GM12891 (cell line): ENCODE results near the gene EDEM3.
A peak's percentile ranks its signal among the peaks of the same experiment; 100 is the strongest.
"Not testable (repeated sequence)": the region's sequence is repeated elsewhere in the genome, so short reads cannot be mapped to it uniquely, and the experiment has no call there.

ENCODE experiments used
- DNase-seq: peaks from one replicate; pipeline ENCODE4 v3.0.0; 2011; ENCODE audit warnings: low spot score; ENCODE audit not compliant: insufficient read length
- FAIRE-seq: peaks from 2 replicates; lab custom pipeline; 2011; peaks lifted over from hg19 to GRCh38; lab: Jason Lieb, UNC
- PAX5 ChIP-seq: IDR thresholded peaks from 2 replicates; pipeline ENCODE4 v1.6.1; 2011; ENCODE audit warnings: low read length, moderate library complexity, mild to moderate bottlenecking; ENCODE audit not compliant: insufficient read depth, severe bottlenecking
- POLR2A ChIP-seq: IDR thresholded peaks from 2 replicates; pipeline ENCODE4 v1.6.1; 2011; ENCODE audit warnings: low read depth, low read length, control low read depth
- POLR2AphosphoS5 ChIP-seq: IDR thresholded peaks from 2 replicates; pipeline ENCODE4 v1.6.1; 2011; ENCODE audit warnings: low read depth, low read length, control low read depth
- POU2F2 ChIP-seq: IDR thresholded peaks from 2 replicates; pipeline ENCODE4 v1.6.1; 2011; ENCODE audit warnings: low read depth, mild to moderate bottlenecking, control low read depth, low read length, moderate library complexity
- SPI1 ChIP-seq: IDR thresholded peaks from 2 replicates; pipeline ENCODE4 v1.6.1; 2011; ENCODE audit warnings: low read depth, low read length, control low read depth
- TAF1 ChIP-seq: IDR thresholded peaks from 2 replicates; pipeline ENCODE4 v1.6.1; 2011; ENCODE audit warnings: low read depth, low read length, control low read depth

EDEM3 gene

DNA sequence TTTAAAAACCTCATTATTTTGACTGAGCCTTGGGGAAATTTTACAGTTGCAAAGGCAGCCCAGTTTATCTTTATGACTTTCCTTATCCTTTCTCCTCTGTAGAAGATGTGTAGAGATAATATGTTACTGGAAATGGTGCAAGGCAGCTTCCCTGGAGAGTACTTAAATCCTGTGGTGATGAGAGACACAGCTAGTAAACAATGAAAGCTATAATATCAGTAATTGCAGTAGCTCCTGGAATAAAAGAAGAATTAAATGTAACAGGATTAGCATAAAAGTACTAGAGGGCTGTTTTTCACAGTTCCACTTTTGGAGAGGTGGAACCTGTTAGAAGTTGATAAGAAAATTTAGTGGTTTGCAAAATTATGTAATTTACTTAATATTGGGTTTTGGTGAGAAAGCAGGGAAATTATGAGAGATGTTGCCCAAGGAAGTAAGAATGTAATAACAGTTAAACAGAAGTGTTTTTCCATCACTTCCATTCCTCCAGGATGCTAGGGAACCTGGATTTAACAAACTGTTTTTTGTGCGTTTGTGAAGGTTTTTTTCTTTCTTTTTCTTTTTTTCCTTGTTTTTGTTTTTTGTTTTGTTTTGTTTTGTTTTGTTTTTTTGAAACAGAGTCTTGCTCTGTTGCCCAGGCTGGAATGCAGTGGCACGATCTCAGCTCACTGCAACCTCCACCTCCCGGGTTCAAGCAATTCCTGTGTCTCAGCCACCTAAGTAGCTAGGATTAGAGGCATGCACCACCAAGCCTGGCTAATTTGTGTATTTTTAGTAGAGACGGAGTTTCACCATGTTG is 15.7 kb upstream of the EDEM3 start:
- DNase-seq (no peak), FAIRE-seq (no peak)
- no peak for TF ChIP-seq POLR2AphosphoS5
- TF ChIP-seq PAX5, result no peak
- TF ChIP-seq POU2F2, result no peak
- TF ChIP-seq TAF1, result no peak
- no peak for TF ChIP-seq SPI1
- TF ChIP-seq POLR2A, result no peak

DNA sequence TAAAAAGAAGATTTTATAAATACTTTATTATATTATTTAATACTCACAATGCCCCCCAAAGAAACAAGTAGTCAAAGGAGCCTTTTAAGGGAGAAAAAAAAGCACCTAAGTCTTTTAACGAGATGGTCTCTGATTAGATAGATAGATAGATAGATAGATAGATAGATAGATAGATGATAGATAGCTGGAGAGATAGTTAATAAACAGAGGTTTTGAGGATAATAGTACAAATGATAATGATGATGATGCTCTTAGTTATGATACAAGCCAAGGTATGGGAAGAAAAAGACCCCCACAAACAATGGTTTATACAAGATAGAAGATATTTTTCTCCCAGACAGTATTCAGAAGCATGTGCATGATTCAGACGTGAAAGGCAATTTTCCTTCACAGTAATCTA is 14.6 kb upstream of the EDEM3 start:
- TF ChIP-seq POLR2AphosphoS5, result no peak
- no peak for TF ChIP-seq POU2F2
- TF ChIP-seq TAF1, result no peak
- no peak for TF ChIP-seq POLR2A
- TF ChIP-seq SPI1, result no peak
- TF ChIP-seq PAX5, result no peak
- no peak for FAIRE-seq
- DNase-seq, result no peak

DNA sequence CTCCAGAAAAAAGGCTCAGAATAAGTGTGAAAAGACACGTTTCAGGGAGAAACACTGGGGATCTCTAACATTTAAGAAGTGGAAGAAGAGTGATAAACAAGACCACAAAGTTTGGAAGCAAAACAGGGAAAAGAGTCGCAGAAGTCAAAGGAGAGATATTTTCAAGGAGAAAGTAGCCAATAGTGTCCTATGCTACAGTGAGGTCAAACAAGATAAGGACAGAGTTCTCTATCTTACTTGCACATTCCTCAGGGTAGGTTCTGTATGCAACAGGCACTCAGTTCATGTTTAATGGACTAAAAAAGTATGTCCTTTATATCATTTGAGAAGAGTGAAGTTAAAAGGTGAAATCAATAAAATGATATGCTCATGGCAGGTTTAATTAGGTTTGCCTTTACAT is 13.8 kb upstream of the EDEM3 start:
- TF ChIP-seq SPI1 (no peak), POLR2AphosphoS5 (no peak), POU2F2 (no peak), TAF1 (no peak), PAX5 (no peak), POLR2A (no peak)
- FAIRE-seq, result no peak
- DNase-seq, result no peak

DNA sequence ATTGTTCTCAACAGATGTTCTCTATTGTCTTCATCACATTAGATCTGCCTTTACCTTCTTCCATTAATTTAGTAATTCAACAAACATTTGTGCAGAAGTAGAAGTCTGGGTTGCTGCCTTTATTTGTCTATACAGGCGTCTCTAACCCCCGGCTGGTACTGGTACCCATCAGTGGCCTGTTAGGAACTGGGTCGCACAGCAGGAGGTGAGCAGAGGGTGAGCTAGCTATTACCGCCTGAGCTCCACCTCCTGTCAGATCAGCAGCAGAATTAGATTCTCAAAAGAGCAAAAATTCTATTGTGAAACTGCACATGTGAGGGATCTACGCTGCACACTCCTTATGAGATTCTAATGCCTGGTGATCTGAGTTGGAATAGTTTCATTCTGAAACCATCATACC is 12.9 kb upstream of the EDEM3 start:
- TF ChIP-seq TAF1 (no peak), PAX5 (no peak), SPI1 (no peak), POLR2A (no peak), POLR2AphosphoS5 (no peak), POU2F2 (no peak)
- DNase-seq (no peak), FAIRE-seq (no peak)

DNA sequence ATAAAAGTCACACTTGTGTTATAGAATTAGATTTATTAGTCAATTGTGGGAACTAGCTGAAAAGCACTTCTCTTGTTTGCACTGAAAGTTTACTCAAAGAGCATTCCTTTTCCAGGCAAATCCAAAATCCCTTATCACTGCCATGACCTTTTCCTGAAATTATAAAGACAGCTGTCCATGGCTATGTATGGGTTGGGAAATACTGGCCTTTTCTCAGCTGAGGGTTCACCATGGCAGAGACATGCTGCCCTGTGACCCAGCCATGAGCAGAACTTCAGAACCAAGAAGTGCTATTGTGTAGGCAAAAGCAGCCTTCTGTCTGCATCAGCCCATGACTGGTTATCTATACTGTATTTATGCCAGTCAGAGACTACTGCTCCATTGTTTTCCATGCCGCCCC is 9.8 kb upstream of the EDEM3 start:
- FAIRE-seq (no peak), DNase-seq (no peak)
- TF ChIP-seq TAF1, result no peak

DNA sequence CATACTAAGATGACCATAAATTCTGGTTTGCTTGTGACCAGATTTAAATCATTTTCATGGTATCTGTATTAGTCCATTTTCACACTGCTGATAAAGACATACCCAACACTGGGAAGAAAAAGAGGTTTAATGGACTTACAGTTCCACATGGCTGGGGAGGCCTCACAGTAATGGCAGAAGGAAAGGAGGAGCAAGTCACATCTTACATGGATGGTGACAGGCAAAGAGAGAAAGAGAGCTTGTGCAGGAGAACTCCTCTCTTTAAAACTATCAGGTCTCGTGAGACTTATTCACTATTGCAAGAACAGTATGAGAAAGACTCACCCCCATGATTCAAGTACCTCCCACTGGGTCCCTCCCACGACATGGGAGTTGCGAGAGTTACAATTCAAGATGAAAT is 8.9 kb upstream of the EDEM3 start:
- DNase-seq, FAIRE-seq: not testable (repeated sequence)

DNA sequence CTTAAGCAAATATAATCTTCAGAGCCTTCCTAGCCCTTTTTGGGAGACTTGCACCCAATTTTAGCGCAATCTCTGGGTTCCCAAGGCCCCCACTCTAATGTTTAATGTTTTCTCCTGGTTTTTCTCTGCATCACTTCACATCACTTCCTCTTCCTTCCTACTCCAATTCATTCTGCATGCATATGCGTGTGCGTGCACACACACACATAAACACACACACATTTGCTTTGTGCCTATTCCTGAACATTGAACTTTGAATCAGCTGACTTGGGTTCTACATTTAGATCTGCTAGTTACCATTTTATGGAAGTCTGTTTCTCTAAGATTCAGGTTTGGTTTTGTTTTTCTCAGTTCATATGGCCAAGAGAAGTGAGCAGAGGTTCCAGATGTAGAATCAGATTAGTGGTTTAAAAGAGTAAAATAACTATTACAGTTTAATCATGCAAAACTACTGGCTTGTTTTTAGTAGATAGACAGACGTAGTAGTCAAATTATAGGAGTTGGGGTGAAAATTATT is 7.4 kb upstream of the EDEM3 start:
- no peak for FAIRE-seq
- DNase-seq, result no peak
- no peak for TF ChIP-seq POLR2AphosphoS5
- TF ChIP-seq SPI1, result peak; percentile 45
- TF ChIP-seq TAF1, result no peak
- TF ChIP-seq POU2F2, result no peak

DNA sequence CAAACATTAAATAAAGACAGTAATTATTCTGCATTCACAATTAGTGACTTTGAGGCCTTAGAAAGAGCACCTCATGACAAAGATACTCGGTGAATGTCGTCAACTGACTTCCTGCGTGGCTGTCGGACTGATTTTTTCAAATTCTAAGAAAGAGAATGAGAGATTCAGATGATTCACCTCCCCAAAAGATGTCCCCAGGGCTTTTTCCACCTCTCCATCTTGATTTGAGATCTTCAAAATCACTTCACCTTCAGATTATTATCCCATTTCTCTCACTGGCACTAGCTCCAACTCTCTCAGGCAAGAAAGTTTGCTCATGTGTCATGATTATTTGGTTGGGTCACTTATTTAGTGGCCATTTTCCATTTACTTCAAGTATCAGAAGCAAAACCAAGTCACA is 5.0 kb upstream of the EDEM3 start:
- no peak for DNase-seq
- TF ChIP-seq POU2F2 (no peak), POLR2A (no peak), SPI1 (no peak), POLR2AphosphoS5 (no peak), TAF1 (no peak), PAX5 (no peak)
- no peak for FAIRE-seq

DNA sequence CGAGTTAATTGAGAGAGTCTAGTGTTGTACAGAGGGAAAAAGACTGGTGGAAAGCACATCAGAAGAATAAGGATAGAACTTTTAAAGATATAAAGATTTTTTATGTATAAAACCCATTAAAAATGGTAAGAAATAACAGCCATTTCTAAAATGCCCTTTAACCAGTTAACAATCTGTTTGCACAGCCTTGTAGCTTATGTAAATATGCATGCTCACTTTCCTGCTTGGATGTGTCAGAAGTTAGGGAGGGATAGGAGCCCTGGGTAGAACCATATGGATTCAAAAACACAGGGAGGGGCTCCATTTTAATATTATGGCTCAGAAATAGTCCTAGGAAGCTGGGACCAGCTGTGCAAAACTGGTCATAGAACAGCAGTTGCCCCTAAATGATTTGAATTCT is 4.5 kb upstream of the EDEM3 start:
- DNase-seq, result no peak
- no peak for FAIRE-seq
- TF ChIP-seq POLR2AphosphoS5 (no peak), POLR2A (no peak), PAX5 (no peak), POU2F2 (no peak), SPI1 (no peak), TAF1 (no peak)

DNA sequence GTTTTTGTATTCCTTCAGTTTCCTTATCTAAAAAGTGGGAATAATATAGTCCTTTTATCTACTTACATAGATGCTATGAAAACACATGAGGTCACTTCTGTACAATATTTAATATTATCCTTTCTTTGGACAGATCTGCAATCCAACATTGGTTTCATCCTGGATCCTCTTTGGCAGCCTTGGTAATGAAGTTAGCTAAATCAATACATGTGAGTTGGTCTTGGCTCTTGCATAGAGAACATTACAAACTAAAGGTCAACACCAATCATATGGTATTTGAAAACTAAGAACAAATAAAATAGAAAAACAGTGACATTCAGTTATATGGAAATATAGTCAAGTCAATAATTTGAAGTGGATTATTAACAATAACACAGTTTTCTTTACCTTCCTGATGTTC is 3.2 kb upstream of the EDEM3 start:
- DNase-seq (no peak), FAIRE-seq (no peak)
- TF ChIP-seq POLR2A (no peak), POU2F2 (no peak), PAX5 (no peak), POLR2AphosphoS5 (no peak), SPI1 (no peak), TAF1 (no peak)

DNA sequence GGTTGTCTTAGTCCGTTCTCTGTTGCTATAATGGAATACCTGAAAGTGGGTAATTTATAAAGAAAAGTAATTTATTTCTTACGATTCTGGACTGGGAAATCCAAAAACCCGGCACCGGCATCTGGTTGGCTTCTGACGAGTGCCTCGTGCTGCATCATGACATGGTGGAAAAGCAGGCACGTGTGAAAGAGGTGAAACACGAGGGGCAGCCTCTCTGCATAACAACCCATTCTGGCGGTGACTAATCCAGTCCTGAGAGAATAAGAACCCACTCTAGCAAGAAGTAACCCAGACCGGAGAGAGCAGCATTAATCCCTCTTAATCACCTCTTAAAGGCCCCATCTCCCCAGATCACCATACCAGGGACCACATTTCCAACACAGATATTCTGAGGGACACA is 2.7 kb upstream of the EDEM3 start:
- no peak for FAIRE-seq
- TF ChIP-seq TAF1, result no peak
- TF ChIP-seq POLR2A, result no peak
- TF ChIP-seq SPI1, result no peak
- TF ChIP-seq POU2F2, result no peak
- TF ChIP-seq PAX5, result no peak
- TF ChIP-seq POLR2AphosphoS5, result no peak

More for the DNA sequence above, 2.7 kb upstream of the EDEM3 start:
- DNase-seq, result no peak
